HuH-7.5 (cell line): ENCODE results near the gene TPR.
"Not testable (repeated sequence)": the region's sequence is repeated elsewhere in the genome, so short reads cannot be mapped to it uniquely, and the experiment has no call there.

Experiments used
- DNase-seq: peaks from one replicate; pipeline ENCODE4 v3.0.0; 2011; ENCODE audit warnings: low spot score

The TPR gene

DNA sequence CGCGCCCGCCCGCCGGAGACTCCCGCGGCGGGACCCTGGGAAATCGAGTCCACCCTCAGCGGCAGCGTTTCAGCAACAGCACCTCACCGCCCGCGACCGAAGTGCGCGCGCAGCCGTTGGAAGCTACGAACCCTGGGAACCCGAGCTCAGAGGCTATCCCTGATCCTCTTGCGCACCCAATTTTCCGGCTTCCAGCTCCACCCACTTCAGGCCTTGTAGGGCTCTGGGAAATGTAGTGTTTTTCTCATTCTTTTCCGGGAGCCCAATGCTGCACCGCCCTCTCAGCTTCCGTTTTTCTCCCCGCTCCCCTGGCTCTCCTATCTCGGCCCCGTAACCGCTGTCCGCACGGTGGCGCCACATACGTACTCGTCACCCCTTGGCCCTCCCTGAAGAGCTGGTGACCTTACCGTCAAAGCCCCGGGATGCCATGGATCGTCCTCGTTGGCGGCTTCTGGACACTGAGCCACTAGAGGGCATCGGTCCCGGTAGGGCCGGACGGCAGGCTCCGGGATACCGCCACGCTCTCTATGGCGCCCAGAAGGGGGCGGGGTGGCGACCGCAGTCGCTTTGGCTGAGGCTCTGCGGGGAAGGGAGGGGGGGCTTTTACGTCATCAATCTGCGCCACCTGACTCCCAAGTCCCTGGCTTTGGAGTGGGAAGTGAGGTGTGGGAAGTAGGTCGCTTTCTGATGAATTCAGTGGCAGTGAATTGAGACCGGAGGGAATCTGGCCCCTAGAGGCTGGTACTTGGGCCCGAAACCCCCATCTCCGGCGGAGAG lies at the start of gene TPR, which contains the start of gene ODR4:
TPR (minus strand) TSS at position 102 of the 777 bp plus-strand sequence. CDS start 225 bp downstream, outside the sequence.
ODR4 (plus strand) TSS at position 687 of the 777 bp plus-strand sequence. CDS start 3,948 bp downstream, outside the sequence.
- DNase-seq, result peak; percentile 81

DNA sequence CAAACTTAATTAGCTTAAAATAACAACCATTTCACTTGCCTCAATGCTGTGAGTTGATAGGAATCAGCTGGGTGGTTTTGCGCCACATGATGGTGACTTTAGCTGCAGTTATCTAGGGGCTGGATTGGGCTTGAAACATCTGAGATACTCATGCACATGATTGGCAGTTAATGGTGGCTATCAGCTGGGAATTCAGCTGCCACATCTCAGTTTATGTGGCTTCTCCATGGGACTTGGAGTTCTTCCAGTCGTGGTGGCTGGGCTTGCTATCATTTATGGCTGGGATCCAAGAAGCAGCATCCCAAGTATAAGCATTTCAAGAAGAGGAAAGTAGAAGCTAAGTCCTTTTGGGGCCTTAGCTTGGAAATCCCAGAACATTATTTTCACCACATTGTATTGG lies 49.5 kb upstream of the TPR start:
- no peak for DNase-seq

DNA sequence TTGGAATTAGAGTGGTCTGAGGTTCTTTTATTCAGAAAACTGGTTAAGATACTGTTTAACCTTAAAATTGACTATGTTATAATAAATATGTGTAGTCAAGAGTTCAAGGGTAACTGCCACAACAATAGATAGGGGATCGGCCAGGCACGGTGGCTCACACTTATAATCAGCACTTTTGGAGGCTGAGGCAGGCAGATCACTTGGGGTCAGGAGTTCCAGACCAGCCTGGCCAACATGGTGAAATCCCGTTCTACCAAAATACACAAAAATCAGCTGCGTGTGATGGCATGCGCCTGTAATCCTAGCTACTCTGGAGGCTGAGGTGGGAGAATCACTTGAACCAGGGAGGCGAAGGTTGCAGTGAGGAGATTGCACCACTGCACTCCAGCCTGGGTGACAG lies 46.4 kb upstream of the TPR start:
- no peak for DNase-seq

DNA sequence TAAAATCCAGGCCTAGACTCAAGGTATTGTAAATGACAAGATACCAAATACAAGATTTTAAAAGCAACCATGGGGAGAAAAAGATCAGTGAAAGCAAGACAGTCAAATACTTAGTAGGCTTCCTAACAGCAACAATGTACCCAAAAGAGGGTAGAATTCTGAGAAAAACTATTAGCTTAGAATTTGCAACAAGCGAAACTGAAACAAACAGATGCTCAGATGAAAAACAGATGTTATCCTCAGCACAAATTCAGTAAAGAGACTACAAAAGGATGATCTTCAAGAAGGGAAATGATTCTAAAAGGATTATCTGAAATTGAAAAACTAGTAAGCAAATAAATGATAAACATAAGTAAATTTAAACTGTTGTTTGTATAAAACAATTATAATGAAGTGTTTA lies 45.9 kb upstream of the TPR start:
- no peak for DNase-seq

DNA sequence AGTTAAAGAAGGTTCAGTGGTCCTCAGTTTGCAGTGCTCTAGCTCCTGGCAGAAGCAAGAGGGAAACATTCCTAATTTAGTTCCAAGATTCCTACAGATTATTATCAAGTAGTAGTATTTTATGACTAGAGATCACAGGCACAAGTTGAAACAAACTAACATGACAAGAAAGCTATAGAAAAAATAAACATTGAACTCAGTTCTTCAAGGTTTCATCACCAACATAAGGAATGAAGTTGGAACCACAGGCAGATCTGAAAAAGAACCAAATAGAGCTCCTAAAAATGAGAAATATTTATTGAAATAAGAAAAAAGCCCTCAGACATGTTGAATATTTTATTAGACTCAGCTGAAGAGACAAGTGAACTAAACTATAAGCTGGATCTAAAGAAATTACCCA lies 45.3 kb upstream of the TPR start:
- DNase-seq, result no peak

DNA sequence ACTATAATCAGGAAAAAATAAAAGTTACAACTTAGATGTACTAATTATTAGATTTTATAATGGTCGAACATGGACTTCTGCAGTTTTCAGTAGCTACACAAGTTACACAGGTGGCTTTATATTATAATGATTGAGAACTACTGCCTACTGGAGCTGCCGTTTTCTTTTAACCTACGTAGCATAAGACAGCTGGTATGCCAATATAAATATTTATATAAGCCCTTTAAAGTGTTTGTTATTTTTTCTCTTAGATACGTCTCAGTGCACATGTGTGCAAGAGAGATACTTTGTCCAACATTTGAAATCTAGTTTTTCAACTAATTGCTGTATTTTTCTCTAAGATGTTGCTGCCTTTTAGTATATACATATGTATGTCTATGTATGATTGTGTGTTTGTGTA lies 43.5 kb upstream of the TPR start:
- no peak for DNase-seq

DNA sequence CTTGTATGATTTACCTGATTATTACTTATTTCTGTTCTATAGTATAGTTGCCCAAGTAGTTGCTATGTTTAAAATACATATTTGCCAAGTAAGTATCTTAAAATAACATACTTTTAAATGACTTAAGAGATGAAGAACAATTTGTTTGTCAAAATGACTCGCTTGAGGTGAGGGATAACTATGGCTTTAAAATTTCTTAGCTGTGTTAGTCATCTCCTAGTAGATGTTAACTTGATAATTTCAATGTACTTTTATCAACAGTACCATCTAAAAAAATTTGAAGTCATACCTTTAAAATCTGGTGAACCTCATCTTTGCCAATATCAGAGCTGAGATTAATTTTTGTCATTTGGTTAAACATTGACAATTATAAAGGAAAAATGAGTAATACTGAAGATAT lies 38.3 kb upstream of the TPR start:
- no peak for DNase-seq

DNA sequence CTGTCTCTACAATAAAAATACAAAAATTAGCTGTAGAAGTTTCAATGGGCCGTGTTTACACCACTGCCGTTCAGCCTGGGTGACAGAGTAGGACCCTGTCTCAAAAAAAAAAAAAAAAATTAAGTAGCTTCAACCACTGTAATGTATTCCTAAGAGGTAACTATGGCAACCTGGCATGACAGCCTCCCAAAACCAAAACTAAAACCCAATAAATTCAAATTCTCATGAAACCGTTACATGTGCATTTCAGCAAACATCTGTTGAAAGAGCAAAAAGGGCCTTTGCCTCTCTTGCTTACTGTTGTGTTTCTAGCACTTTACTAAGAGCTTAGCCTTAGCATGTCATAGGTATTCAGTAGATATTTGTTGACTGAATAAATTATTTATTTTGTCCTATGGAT lies 34.0 kb upstream of the TPR start:
- no peak for DNase-seq

DNA sequence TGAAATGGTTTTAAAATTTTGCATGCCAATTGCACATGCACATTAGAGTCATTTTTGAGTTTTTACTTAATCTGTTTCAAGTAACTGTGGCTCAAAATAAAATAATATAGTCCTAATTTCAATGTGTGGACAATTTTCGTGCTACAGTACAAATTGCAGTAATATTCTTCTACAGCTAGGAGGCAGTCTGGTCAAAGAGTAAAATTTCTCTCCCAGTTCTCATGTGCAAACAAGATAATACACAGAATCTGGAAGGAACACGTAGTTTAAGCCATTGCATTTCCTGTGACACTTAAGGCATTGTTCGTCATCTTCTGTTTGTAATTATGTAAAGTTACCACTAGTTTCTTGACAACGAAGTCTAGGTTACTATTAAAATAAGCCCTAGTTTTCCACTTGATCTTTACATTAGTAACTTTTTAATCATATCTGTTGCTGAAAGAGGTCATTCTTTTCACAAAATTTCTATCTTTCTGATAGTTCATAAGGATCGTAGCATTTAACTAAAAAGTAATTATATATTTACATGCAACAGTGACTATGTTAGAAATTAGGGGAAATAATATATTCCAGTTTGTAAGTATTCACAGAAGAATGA lies 29.5 kb upstream of the TPR start:
- DNase-seq, result peak; percentile 7

DNA sequence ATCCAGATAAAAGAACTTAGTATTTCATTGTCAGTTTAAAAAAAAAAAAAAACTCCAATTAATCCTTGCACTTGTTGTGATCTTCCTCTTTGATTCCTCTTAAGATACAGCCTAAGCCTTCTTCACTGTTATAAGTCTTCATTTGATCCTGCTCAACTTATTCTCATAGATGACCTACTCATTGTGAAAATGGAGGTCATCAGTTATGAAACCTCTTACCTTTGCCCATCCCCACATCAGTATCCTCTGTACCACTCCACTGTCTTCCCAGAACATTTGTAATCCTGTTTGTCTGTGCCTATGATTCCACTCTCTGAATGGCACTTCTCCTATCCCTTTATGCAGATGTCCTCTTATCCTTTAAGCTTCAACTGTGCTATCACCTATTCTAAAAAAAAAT lies 28.6 kb upstream of the TPR start:
- no peak for DNase-seq

DNA sequence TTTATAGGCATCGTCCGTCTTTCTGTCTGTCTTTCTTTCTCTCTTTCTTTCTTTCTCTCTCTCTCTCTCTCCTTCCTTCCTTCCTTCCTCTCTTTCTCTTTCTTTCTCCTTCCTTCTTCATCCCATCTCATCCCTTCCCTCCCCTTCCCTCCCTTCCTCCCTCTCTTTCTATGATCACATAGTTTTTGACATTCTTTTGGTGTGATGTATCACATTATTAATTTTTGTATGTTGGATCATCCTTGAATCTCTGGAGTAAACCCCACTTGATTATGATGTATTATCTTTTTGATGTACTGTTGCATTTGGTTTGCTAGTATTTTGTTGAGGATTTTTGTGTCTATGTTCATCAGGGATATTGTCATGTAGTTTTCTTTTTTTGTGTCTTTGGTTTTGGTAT lies 26.4 kb upstream of the TPR start:
- not testable (repeated sequence) for DNase-seq

DNA sequence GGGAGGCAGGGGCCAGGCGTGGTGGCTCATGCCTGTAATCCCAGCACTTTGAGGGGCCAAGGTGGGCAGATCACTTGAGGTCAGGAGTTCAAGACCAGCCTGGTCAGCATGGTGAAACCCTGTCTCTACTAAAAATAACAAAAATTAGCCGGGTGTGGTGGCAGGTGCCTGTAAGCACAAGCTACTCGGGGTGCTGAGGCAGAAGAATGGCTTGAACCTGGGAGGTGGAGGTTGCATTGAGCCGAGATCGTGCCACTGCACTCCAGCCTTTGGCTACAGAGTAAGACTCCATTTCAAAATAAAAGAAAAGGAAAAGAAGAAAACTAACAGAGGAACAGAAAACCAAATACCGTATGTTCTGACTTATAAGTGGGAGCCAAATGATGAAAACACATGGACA lies 17.7 kb upstream of the TPR start:
- not testable (repeated sequence) for DNase-seq

DNA sequence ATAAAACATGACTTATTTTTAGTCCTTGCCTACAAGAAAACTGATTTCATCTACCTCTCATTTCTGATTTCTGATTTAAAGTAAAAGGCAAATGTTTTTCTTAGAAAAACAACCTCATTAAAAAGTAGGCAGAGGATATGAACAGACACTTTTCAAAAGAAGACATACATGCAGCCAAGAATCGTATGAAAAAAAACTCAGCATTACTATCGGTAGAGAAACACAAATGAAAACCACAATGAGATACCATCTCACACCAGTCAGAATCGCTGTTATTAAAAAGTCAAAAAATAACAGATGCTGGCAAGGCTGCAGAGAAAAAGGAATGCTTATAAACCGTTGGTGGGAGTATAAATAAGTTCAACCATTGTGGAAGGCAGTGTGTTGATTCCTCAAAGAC lies 16.8 kb upstream of the TPR start:
- no peak for DNase-seq

DNA sequence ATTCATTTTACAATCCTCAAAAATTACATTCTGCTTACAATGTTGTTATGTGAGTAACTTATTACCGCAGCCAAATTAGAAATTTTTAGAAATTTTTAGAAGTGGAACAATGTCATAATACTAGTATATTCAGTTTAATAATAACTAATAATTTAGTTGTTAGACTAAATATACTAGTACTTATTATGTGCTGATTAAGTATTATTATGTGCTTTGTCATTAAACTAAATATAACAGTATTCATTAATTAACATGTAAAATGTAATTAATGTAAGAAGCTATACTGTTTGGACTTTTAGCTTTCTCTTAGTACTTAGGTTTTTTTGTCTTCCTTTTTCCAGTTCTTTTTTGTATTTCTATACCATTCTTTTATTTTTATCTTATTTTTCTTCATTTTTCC lies 15.9 kb upstream of the TPR start:
- DNase-seq, result no peak

DNA sequence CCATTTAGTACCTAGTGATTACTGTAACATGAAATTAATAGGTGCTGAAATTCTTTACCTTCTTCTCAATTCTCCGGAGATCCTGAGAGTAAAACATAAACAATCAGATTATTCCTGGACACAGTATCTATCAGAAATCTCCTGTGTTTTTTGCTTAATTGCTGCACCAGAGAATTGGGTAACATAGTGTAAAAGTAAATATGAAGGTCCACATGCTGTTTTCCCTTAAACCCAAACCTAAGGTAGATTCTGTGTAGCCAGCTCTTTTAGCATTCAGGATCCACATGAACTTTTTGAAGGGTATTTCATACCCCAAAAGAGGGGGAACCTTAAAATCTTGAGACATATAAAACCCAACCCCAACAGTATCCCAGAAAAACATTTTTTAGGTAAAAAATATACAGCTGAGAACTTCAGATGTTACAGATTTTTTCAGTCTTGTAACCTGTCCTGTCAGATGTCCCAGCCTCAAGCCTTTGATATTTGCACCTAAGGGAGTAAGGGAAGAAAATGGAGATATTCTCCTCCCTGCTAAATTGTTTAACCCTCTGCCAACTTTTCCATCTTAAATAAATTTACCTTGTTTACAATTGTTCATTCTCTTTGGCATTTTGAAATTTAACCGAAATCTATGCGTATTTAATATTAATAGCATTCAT lies 11.8 kb upstream of the TPR start:
- DNase-seq, result no peak

DNA sequence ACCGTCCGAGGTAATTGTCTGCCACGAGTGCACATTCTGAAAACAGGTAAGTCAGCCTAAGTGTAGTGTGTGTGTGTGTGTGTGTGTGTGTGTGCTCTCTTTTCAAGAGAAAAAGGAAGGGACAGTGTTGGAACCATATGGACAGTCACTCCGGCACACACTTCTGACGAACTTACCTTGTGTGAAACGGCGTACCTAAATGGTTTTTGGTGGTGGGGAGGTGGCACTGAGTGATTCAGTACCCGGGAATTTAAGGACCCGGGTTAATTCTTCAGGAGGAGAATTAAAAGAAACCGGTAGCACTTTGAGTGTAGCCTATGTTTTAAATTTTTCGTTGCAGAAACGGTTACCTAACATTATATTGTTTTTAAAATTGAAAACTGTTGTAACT lies 871 bp upstream of the TPR start:
- no peak for DNase-seq

DNA sequence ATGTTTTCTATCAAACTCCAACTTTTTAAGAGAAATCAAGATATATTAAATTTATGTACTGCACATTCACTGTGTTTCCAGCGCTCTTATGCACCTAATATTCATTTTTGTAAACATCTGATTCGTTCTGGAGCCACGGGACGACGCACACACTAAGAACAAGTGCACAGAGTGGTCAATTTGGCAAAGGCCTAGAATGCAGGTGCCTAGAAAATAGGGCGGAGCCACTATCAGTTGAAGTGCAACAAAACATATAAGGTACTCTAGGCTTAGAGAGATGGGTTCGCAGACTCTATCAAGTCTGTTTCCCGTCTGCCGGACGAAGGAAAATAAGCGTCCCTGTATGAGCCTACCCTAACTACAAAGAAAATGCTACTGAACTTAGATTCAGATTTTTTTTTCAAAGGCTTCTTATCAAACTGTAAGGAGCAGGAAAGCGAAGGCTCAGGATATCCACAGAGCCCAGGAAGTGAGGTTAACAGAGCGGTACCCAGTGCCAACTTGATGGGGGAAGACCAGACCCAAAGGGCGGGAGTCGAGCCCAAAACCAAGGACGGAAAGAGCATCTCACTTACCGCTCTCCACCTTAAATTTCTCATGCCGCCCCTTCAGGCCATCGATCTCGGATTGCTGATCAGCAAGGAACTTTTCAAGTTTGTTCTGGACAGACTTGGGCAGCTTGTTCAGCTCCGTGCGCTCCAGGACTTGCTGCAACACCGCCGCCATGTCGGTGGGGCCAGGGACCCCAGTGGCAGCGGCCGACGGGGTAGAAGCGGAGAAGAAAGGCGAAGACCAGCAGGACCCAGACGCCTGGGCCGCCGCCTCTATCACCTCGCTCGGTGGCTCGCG lies 526 bp downstream of the TPR start:
- peak; percentile 23 for DNase-seq

DNA sequence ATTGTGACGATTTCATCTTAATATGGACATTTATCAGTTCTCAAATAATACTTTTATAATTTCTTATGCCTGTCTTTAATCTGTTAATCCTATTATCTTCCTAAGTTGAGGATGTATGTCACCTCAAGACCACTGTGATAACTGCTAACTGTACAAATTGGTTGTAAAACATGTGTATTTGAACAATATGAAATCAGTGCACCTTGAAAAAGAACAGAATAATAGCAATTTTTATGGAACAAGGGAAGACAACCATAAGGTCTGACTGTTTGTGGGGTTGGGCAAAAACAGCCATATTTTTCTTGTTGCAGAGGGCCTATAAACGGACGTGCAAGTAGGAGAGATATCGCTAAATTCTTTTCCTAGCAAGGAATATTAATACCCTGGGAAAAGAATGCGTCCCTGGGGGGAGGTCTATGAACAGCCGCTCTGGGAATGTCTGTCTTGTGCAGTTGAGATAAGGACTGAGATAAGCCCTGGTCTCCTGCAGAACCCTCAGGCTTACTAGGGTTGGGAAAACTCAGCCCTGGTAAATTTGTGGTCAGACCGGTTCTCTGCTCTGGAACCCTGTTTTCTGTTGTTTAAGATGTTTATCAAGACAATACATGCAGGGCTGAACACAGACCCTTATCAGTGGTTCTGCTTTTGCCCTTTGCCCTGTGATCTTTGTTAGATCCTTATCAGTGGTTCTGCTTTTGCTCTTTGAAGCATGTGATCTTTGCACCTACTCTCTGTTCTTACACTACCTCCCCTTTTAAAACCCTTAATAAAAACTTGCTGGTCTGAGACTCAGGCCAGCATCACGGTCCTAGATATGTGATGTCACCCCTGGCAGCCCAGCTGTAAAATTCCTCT lies 27.0 kb downstream of the TPR start:
- not testable (repeated sequence) for DNase-seq

DNA sequence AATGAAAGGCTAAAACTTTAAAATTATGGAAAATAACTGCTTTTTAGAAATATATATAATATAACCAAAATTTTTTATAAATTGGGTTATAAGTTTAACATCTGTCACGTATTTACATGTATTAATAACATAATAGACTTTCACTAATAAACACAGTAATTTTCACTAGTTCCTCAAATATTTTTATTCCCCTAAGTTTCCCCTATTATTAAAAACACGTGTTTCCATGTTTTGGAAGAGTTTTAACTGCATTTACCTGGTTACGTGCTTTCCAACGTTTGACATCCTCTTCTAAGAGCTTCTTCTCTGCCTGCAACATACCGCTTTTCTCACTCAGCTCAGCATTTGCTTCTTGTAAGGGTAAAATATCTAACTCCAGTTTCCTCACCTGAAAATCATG lies 34.3 kb downstream of the TPR start:
- no peak for DNase-seq

DNA sequence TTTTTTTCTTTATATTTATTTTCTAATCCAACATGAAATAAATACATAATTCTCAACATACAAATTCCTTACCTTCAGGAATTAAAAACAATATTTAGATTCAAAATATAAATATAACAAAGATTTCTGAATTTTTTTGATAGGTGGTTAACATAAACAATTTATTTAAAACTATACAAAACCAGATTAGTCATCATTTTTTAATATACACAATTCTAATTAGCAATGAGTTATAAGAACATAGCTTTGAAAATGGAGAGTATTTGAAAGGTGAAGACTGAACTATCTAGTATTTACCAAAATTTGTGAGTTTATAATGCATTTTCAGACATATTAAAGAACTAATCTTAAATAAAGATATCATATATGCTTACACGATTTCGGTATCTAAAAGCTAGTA lies 37.5 kb downstream of the TPR start:
- no peak for DNase-seq

DNA sequence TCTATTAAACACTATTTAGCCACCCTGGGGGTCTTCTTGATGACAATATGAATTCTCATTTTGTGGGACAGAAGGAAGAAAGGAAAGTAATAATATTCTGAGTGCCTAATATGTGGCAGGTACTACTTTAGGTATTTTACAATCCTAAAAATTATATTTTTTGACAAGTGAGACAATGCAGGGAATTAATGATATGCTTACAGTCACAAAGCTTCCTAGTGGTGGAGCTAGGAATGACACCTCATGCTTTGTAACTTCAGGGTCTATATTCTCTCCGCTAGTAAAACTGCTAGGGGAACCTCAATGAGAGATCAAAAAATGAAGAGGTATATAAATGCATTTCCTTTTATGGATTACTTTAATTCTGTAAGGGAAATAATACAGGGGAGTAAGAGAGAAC lies 44.3 kb downstream of the TPR start:
- no peak for DNase-seq
